Measurements from ENCODE around the gene MYEF2.

MYEF2 gene, protein sequence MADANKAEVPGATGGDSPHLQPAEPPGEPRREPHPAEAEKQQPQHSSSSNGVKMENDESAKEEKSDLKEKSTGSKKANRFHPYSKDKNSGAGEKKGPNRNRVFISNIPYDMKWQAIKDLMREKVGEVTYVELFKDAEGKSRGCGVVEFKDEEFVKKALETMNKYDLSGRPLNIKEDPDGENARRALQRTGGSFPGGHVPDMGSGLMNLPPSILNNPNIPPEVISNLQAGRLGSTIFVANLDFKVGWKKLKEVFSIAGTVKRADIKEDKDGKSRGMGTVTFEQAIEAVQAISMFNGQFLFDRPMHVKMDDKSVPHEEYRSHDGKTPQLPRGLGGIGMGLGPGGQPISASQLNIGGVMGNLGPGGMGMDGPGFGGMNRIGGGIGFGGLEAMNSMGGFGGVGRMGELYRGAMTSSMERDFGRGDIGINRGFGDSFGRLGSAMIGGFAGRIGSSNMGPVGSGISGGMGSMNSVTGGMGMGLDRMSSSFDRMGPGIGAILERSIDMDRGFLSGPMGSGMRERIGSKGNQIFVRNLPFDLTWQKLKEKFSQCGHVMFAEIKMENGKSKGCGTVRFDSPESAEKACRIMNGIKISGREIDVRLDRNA

DNA sequence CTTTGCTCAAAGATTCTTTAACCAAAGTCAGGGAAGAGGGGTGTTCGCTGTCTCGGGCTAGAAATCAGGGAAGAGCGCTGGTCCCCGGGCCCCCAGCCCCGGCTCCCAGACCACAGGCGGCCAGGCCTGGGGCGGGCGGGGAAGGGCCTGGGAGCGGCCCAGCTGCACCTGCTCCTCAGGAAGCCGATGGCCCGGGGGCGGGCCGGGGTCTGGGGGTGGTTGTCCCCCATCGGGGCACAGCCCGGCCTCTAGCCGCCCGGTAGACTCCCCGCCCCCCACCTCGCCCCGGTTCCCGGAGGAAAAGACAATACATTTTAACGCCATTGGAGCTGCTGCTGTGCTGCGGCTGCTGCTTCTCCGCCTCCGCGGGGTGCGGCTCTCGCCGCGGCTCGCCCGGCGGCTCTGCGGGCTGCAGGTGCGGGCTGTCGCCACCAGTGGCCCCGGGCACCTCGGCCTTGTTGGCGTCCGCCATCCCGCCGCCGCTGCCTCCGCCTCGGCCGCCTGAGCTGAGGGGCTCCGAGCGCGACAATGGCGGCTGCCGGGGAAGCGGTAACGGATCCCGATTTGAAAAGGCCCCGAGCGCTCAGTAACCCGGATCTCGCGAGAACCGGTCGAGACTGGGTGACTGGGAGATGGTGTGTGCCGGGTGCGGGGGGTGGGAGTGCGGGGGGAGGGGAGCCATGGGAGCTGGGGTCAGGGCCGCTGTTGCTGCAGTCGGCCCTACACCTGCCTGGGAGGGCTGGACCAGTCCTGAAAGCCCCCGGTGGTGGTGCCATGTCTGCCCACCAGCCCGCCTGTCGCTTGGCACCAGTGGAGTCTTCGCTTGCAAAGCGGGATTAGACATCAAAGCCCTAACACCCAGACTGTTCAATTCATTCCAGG lies at the start of gene MYEF2:
Gene MYEF2 (minus strand): TSS at position 530 of the 882 bp plus-strand sequence. CDS start 58 bp downstream, at position 472.
- peak; percentile 19 to 51 for DNase-seq (ENCODE audit: low read depth in 2 of 2)
- TF ChIP-seq, protein P1, sequence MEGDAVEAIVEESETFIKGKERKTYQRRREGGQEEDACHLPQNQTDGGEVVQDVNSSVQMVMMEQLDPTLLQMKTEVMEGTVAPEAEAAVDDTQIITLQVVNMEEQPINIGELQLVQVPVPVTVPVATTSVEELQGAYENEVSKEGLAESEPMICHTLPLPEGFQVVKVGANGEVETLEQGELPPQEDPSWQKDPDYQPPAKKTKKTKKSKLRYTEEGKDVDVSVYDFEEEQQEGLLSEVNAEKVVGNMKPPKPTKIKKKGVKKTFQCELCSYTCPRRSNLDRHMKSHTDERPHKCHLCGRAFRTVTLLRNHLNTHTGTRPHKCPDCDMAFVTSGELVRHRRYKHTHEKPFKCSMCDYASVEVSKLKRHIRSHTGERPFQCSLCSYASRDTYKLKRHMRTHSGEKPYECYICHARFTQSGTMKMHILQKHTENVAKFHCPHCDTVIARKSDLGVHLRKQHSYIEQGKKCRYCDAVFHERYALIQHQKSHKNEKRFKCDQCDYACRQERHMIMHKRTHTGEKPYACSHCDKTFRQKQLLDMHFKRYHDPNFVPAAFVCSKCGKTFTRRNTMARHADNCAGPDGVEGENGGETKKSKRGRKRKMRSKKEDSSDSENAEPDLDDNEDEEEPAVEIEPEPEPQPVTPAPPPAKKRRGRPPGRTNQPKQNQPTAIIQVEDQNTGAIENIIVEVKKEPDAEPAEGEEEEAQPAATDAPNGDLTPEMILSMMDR (IDR thresholded peaks at IDR 0.05; ENCODE audit: low read depth, low read length) = no peak
- H3K4me3 ChIP-seq (replicated peaks in 1 of 2; ENCODE audit: low read depth in 2 of 2, low read length in 2 of 2) = peak within 1 kb of the TSS; percentile 32 to 52

DNA sequence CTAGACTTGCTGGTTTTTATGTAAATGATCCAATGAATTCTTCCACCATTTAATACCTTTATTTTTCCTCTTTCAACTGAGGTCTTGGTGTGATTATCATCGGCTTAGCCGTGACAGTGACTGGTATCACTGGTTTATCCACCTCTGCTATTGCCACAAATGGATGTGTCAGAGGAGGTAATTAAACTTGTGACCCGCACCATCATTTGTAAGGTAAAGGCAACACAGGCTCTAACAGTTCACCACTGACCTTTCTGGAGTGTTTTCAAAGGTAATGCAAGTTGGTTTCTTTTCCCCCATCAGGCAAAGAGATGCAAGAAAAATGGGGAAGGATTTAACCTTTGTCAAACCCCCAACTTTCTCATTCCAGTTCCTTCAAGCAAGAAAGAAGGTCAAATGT lies 47.7 kb upstream of the MYEF2 start:
- H3K4me3 ChIP-seq (replicated peaks in 1 of 2; ENCODE audit: low read depth in 2 of 2, low read length in 2 of 2) = no peak overlapping the region
- TF ChIP-seq, protein P1 (IDR thresholded peaks at IDR 0.05; ENCODE audit: low read depth, low read length) = no peak

DNA sequence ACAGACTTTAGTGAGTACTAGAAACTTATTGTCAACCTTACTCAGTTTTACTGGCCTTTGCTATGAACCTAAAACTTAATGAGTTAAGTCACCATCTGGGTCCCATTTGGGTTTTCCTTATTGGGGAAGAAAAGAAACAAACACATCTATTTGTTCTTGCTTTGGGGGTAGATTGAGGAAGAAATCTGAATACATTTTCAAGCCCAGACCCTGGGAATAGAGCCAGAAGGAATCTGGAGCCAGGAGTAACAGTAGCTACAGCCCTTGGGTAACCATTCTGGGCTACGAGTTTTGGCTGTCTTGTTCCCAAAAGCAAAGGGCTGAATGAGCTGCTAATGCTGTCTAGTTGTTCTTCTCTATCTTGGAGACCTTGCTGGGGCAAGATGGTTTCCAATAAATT lies 44.5 kb upstream of the MYEF2 start:
- TF ChIP-seq, protein P1 (IDR thresholded peaks at IDR 0.05; ENCODE audit: low read depth, low read length) = no peak
- H3K4me3 ChIP-seq (replicated peaks in 1 of 2; ENCODE audit: low read depth in 2 of 2, low read length in 2 of 2) = no peak overlapping the region
- DNase-seq (ENCODE audit: low read depth in 2 of 2) = no peak

More for the DNA sequence above, 47.7 kb upstream of the MYEF2 start:
- no peak for DNase-seq (ENCODE audit: low read depth in 2 of 2)

DNA sequence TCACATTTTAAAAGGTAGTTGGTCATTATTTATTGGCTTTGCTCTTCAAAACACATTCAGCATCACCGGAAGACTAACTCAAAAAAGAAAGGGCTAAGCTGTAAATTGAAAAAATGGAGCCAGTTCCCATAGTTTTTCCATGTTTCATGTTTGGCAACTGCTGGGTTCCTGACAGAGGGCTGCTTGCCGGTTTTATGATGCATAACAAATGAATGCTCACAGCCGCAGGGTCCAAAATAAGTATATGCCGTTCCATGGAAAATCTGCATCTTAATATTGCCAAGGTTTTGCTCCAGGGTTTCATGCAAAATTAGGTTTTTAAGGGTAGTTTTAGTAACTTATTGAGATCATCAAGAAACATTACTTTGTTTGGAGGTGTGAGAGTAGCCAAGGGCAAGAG lies 43.8 kb upstream of the MYEF2 start:
- no peak for DNase-seq (ENCODE audit: low read depth in 2 of 2)
- TF ChIP-seq, protein P1 (IDR thresholded peaks at IDR 0.05; ENCODE audit: low read depth, low read length) = no peak
- H3K4me3 ChIP-seq (replicated peaks in 1 of 2; ENCODE audit: low read depth in 2 of 2, low read length in 2 of 2) = no peak overlapping the region

DNA sequence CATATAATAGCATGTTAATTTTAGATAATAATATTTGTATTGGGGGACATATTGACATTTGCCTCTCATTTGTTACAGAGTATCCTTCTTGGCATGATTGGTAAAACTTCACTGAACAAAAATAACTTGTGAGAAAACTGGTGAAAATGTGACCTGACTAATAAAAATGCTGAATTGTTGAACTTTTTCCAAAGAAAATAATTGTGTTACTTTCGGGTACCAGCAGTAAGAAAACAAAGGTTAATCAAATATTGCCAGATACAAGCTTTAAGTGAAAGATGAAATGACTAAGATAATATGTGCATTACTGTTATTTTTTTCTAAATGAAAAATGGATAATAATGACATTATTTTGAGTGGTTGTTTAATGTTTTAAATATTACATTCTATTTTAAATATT lies 43.2 kb upstream of the MYEF2 start:
- TF ChIP-seq, protein P1 (IDR thresholded peaks at IDR 0.05; ENCODE audit: low read depth, low read length) = no peak
- DNase-seq (ENCODE audit: low read depth in 2 of 2) = no peak
- no peak overlapping the region for H3K4me3 ChIP-seq (replicated peaks in 1 of 2; ENCODE audit: low read depth in 2 of 2, low read length in 2 of 2)

DNA sequence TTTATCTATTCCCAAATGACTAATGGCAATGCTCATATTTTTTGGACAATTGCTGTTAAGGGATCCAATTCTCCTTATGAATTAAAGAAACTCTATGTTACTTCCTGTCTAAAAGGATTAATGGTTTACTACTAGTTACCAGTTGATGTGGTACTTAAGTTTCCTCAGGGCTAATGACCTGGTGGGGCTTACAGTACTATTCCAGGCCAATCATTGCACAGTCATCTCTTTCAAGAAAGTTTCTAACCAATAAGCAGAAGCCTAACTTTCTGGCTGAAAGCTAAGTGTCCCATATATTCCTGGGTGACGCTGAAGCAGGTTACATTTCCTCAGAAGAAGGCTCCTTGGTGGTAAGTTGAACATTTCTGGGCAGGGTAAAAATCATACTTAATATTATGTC lies 27.9 kb upstream of the MYEF2 start, which contains the start of gene SLC12A1:
Gene SLC12A1 (plus strand): TSS at position 322 of the 400 bp plus-strand sequence. CDS start 1,418 bp downstream, outside the sequence.
- no peak for DNase-seq (ENCODE audit: low read depth in 2 of 2)
- no peak within 1 kb of the TSS for H3K4me3 ChIP-seq (replicated peaks in 1 of 2; ENCODE audit: low read depth in 2 of 2, low read length in 2 of 2)
- TF ChIP-seq, protein P1 (IDR thresholded peaks at IDR 0.05; ENCODE audit: low read depth, low read length) = no peak
